RWPE2 (cell line): Measurements from ENCODE around the gene DAZL.
"Not testable (repeated sequence)": the region's sequence is repeated elsewhere in the genome, so short reads cannot be mapped to it uniquely, and the experiment has no call there.

Experiments used
- ATAC-seq: fragments of 200-7000 bp; cut with Tn5 transposase; 3 replicates; pipeline ENCODE4 v1.9.1; 2021; ENCODE audit warnings: low read depth
- DNase-seq: peaks from one replicate; pipeline ENCODE4 v3.0.0-alpha.2; 2020; ENCODE audit warnings: low spot score
- H3K27ac ChIP-seq: fragments of 450-650 bp; 2 replicates; pipeline ENCODE4 v1.5.1; 2017; ENCODE audit warnings: mild to moderate bottlenecking; ENCODE audit not compliant: poor library complexity, severe bottlenecking
- H3K27me3 ChIP-seq: fragments of 250-450 bp; sonication (Bioruptor Pico); 2 replicates; pipeline ENCODE4 v1.5.1; 2021; ENCODE audit warnings: mild to moderate bottlenecking, moderate library complexity; ENCODE audit not compliant: insufficient read depth, poor library complexity, severe bottlenecking
- H3K36me3 ChIP-seq: fragments of 250-450 bp; sonication (Bioruptor Pico); 2 replicates; pipeline ENCODE4 v1.5.1; 2020; ENCODE audit warnings: low read depth, mild to moderate bottlenecking, moderate library complexity
- H3K4me1 ChIP-seq: fragments of 250-450 bp; sonication (Bioruptor Pico); 2 replicates; pipeline ENCODE4 v1.5.1; 2021; ENCODE audit warnings: mild to moderate bottlenecking, moderate library complexity; ENCODE audit not compliant: insufficient read depth, poor library complexity, severe bottlenecking
- H3K4me3 ChIP-seq: fragments of 250-450 bp; sonication (Bioruptor Pico); 2 replicates; pipeline ENCODE4 v1.5.1; 2021; ENCODE audit warnings: mild to moderate bottlenecking, moderate library complexity; ENCODE audit not compliant: severe bottlenecking
- H3K9me3 ChIP-seq: fragments of 250-450 bp; sonication (Bioruptor Pico); 2 replicates; pipeline ENCODE4 v1.5.1; 2021; ENCODE audit warnings: mild to moderate bottlenecking, moderate library complexity; ENCODE audit not compliant: severe bottlenecking
- CTCF ChIP-seq: fragments of 450-650 bp; IDR thresholded peaks from one replicate; pipeline ENCODE4 v1.5.1; 2017; ENCODE audit warnings: mild to moderate bottlenecking, moderate library complexity; ENCODE audit not compliant: poor library complexity, severe bottlenecking

The DAZL gene

GRCh38 chr3:16633948-16634347 is 28.7 kb upstream of the DAZL start:
- no peak for DNase-seq
- no peak for ATAC-seq
- no peak for TF ChIP-seq CTCF
- Histone ChIP-seq H3K4me3 (no peak overlapping the region), H3K9me3 (no peaks in the 10 kb centered on the region), H3K36me3 (no peaks in the 10 kb centered on the region), H3K4me1 (no peaks in the 10 kb centered on the region), H3K27me3 (no peaks in the 10 kb centered on the region), H3K27ac (no peak overlapping the region)

GRCh38 chr3:16632395-16632794 is 27.2 kb upstream of the DAZL start:
- H3K36me3 ChIP-seq: no peaks in the 10 kb centered on the region
- H3K4me1 ChIP-seq: no peaks in the 10 kb centered on the region
- ATAC-seq (no peak), DNase-seq (no peak)
- TF ChIP-seq CTCF: no peak
- no peaks in the 10 kb centered on the region for H3K9me3 ChIP-seq
- no peak overlapping the region for H3K27ac ChIP-seq
- no peak overlapping the region for H3K4me3 ChIP-seq
- no peaks in the 10 kb centered on the region for H3K27me3 ChIP-seq

GRCh38 chr3:16618721-16619120 is 13.5 kb upstream of the DAZL start:
- H3K27ac ChIP-seq: no peak overlapping the region
- H3K4me1 ChIP-seq: no peaks in the 10 kb centered on the region
- H3K4me3 ChIP-seq: no peak overlapping the region
- no peaks in the 10 kb centered on the region for H3K36me3 ChIP-seq
- ATAC-seq: no peak
- no peak for DNase-seq
- TF ChIP-seq CTCF: no peak
- no peaks in the 10 kb centered on the region for H3K9me3 ChIP-seq
- H3K27me3 ChIP-seq: no peaks in the 10 kb centered on the region

- H3K27ac ChIP-seq, H3K27me3 ChIP-seq, H3K4me3 ChIP-seq, H3K36me3 ChIP-seq, ATAC-seq, H3K9me3 ChIP-seq, DNase-seq, H3K4me1 ChIP-seq: not testable (repeated sequence)
Measured at GRCh38 chr3:16617155-16617554, 11.9 kb upstream of the DAZL start.

- no peak overlapping the region for H3K27ac ChIP-seq
- no peak for TF ChIP-seq CTCF
- H3K36me3 ChIP-seq: no peaks in the 10 kb centered on the region
- no peaks in the 10 kb centered on the region for H3K27me3 ChIP-seq
- DNase-seq (no peak), ATAC-seq (no peak)
- H3K4me3 ChIP-seq: no peak overlapping the region
- H3K9me3 ChIP-seq: no peaks in the 10 kb centered on the region
- no peaks in the 10 kb centered on the region for H3K4me1 ChIP-seq
Measured at GRCh38 chr3:16616083-16616482, 10.9 kb upstream of the DAZL start.
